HG03378 (cell line): ENCODE data around the gene SRGAP3.
"Not testable (repeated sequence)": the region's sequence is repeated elsewhere in the genome, so short reads cannot be mapped to it uniquely, and the experiment has no call there.

ENCODE experiments used
- ATAC-seq: cut with Tn5 transposase; IDR thresholded peaks from one replicate; pipeline ENCODE4 v1.9.1; 2021; ENCODE audit warnings: mild to moderate bottlenecking, moderate library complexity; ENCODE audit not compliant: unreplicated experiment

Gene SRGAP3

DNA sequence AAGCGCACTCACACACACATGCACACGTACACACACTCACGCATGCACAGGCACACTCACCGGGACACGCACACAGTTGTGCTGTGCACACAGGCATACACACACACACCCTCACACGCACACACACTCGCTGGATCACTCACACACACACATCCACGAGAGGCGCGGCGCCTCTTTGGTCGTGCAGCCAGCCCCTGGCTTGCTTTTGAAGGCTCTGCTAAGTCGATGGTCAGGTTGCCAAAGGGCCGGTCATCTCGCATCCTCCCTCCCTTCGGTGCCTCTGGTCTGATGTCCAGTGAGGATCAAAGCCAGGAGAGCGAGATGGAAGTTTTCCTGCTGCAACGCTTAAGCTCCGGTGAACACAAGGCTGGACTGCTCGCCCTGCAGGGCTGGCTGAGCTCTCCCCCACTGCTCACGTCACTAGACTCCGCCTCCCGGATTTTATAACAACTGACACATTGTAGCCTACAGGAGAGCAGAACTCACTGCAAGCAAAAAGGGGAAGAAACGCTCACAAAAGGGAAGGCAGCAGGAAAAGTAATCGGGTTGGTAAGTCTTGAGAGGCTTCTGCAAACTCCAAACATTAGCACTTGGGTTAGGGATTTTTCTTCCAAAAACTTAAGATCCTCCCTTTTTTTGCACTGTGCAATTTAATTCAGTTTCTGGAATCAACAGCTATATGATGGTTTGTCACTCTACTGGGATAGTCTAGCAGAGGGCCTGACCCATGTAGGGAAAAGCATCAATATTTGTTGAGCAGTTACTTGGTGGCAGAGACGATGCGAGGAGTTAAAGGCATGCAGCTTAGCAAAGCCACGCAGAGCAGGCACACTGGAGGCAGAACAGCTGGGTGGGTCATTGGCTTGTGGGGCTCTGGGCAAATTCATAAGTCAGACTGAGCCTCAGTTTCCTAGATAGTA is at the start of gene SRGAP3:
Gene SRGAP3 (minus strand): TSS at position 374 of the 920 bp plus-strand sequence. CDS start 695 bp downstream, outside the sequence.
- peak; percentile 100 for ATAC-seq

DNA sequence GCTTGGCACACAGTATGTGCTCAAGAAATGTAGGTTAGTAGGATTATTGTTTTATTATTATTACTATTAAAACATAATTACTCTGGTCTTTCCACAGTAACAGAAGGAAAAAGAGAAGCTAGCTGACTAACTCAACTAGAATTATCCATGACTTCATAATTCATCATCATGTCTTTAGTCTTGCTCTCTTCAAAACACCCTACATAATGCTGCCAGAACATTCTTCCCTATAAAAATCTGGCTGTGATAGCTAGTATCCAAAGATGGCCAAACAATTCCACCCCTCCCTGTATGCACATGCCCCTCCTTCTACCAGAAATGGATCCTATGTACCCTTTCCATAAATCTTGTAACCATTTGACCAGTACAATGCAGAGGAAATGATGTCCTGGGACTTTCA is 48.8 kb upstream of the SRGAP3 start:
- ATAC-seq: no peak

DNA sequence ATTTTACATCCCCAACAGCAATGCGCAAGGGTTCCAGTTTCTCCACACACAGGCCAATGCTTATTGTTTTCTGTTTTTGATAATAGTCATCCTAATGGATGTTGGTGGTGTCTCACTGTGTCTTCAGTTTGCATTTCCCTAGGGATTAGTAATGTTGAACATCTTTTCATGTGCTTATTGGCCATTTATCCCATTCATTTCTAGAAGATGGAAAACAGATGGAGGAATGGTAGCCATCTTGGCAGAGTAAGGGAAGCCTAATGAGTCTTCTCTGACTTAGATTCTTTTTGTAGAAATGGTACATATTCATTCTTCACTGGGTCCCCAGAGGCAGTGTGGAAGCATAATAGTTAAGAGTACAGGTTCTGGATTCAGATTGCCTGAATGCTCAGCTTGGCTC is 46.8 kb upstream of the SRGAP3 start:
- no peak for ATAC-seq

DNA sequence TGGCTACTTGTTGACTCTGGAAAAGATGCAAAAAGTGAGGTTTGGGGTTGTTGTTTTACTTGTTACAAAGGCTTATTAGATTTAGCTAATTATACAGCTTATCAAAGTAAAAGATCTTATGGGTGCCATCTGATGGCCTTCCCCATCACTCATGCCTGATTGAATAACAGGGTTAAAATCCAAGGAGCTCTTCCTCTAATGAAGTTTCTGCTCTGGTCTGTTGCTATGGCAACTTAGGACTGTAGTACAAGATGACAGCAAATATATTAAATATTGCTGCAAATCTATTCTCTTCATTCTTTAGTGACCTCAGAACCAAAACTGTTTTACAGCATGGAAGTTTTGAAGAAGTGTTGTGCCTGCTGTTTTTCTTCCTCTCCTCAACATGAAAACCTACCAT is 45.6 kb upstream of the SRGAP3 start:
- no peak for ATAC-seq

DNA sequence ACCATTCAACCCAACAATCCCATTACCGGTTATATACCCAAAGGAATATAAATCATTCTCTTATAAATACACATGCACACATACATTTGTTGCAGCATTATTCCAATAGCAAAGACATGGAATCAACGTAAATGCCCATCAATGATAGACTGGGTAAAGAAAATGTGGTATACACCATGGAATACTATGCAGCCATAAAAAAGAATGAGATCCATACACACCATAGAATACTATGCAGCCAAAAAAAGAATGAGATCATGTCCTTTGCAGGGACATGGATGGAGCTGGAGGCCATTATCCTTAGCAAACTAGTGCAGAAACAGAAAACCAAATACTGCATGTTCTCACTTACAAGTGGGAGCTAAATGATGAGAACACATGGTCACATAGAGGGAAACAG is 44.5 kb upstream of the SRGAP3 start:
- not testable (repeated sequence) for ATAC-seq

DNA sequence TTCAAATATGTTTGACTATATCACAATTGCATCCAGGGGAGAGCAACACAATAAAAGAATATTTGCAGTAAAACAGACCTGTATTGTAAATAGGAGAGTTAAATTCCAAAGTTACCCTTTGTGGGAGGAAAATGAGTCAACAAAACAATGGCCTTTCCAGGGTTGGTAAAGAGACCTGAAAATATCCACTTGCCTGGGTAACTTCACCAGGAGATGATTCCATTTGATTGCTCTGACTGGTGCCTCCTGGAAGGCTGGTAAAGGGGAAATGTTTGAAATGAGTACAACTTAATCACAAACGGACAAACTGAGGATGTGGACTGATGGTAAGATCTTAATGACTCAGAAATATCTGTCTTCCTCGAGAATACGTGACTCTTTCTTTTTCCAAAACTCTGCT is 43.6 kb upstream of the SRGAP3 start:
- no peak for ATAC-seq

DNA sequence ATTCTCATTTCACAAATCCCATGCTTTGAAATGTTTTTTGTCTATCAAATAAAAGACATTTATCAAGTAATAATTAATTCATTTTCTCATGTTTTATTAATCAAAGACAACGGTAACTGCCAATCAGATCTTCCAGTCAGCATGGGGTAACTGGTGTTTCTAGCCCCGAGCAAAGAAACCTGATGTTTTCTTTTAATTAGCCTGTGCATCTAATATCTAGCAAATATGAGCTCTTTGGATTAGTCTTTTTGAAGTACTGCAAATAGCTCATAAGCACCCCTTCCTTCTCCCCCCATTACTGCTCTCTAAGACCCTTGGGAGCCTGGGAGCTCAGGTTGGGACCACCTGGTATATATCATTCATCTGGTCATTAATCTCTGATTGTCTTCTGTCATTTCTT is 43.1 kb upstream of the SRGAP3 start:
- no peak for ATAC-seq

DNA sequence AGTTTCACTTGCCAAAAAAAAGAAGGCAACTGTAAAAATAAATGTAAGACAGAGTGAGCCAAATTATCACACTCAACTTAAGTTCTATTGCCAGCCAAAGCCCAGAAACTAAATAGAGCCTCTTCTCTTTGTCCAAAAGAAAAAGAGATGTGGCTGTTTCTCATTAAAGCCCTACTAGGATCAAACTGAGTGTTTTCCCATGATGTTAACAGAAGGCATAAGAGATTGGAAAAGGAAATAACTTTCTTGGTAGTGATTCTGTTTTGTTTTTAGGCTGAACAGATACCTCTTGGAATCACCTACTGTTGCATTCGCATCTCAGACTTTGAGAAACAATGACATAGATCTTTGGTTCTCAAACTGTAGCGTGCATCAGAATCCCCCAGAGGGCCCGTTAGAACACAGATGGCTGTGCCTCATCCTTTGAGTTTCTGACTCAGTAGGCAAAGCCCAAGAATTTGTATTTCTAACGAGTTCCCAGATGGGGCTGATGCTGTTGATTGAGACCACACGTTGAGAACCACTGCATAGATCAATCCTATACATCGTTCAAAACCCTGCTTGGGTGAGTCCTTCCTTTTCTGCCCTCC is 42.5 kb upstream of the SRGAP3 start:
- no peak for ATAC-seq

DNA sequence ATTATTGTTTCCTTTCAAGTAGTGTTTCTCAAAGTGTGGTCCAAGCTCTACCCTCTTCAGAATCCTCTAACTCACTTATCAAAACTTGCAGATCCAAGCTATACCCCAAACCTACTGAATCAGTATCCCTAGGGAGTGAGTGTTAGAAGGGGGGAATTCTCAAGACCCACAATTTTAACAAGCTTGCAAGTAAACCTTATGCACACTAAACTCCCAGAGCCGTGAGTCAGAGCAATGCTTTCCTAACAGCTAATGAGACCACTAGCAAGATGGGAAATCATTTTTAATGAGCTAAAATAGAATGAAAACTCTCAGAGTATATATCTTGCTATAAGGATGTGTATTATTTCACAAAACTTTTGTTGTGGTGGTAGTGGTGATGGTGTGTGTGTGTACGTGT is 41.1 kb upstream of the SRGAP3 start:
- ATAC-seq: no peak

DNA sequence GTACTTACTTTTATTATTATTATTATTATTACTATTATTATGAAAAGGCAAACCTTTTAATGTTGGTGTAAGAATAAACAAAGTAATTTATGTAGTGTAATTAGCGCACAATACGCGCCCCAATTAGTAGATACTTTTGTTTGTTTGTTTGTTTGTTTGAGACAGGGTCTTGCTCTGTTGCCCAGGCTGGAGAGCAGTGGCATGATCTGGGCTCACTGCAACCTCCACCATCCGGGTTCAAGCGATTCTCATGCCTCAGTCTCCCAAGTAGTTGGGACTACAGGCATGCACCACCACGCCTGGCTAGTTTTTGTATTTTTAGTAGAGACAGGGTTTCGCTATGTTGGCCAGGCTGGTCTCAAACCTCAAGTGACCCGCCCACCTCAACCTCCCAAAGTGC is 32.1 kb upstream of the SRGAP3 start:
- not testable (repeated sequence) for ATAC-seq

DNA sequence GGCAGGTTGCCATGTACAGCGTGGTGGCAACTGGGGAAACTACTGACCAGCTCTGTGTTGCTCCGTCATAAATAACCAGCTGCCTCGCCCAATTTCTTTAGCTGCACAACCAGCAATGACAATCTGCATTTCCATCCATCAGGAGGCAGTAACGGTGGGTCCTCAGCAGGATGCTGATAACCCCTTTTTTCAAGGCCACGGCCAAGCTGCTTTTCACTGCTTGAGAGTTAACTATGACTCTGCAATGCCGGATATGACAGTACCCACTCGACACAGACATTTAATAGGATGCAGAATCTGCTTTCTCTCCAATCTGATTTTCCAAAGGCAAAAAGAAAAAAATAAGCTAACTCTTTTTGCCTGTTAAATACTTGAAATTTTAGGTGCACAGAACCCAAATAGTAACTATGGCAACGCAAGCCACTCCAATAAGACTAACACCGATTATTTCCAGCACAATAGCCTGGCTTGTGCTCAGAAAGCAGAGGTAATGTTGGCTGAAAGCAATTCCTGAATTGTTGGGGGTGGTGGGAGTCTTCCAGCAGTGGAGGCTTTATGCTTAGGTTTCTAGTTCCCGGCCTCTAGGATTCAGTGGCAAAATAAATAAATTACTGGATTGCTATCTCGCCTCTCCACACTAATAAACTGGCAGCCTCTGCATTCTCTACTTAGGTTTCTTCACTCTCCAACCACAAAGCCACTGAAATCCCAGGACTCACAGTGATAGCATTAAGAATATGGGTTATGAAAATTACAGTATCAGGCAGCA is 31.2 kb upstream of the SRGAP3 start:
- ATAC-seq: no peak

DNA sequence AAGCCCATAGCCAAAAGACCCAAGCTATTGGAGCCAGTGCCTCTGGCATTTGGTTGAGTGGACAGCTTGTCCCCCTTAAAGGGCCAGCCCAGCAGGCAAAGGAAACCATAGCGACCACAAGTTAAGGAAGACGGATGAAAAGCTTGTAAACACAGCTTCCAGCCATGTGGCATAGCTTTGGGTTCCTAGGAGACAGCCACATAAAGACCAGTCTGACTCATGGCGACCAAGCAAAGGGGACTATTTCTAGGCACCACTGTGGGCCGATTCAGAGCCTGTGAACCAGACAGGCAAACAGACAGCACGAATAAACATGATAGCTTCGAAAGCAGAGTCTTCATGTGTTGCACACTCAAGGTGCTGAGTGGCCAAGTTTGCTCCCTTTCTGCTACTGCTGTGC is 30.5 kb upstream of the SRGAP3 start:
- ATAC-seq: no peak

DNA sequence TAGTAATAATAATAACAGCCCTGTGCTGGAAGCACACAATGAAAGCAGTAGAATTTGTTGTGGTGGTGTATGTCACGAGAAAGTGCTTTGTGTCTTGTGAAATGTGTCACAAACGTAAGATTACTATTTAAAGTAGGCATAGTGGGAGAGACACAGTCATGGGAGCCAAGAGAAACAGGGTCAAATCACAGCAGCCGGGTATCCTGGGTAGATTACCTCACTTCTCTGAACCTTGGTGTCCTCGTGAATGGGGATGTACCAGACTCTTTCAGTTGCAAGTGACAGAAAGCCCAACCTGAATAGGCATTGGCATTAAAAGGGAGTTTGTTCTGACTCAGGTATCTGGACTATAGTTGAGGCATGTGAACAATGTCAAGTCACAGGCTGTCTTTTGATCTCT is 29.1 kb upstream of the SRGAP3 start:
- no peak for ATAC-seq

DNA sequence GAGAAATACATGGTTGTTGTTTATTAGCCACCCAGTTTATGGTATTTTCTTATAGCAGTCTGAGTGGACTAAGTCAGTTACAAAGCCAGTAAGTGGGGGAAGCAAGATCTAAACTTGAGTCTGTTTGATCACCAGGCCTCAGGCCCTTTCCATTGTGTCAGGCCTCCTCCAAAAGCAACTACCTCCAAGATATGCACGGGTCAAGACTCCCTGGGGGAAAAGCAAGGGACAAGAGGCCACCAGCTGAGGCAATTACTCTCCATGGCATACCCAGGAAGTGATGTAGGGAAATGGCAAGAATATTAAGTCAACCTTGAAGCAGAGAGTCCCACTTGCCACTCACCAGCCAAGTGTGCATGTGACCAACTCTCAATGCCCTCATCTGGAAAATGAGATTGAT is 28.6 kb upstream of the SRGAP3 start:
- no peak for ATAC-seq

DNA sequence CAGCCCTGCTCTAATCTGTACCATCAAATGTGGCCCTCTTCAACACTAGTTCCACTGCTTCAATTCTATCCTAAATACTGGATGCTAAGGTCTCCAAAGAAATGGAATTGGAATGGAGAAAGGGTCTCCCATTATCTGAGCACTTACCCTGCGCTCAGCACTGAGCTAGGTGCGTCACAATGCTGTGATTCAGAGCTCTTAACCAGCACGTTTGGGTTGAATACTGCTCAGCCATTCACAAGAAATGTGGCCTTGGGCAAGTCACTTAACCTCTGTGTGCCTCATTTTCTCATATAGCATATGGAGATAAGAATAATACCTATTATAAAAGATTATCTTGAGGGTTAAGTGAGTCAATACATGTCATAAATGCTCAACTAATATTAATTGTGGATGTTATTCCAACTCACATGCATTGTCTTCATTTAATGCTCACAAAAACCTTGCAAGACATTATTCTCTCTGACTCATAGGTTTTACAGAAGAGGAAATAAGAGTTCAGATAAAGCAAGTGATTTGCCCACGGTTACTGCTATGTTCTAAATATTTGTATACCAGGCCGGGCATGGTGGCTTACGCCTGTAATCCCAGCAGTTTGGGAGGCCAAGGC is 27.4 kb upstream of the SRGAP3 start:
- no peak for ATAC-seq

DNA sequence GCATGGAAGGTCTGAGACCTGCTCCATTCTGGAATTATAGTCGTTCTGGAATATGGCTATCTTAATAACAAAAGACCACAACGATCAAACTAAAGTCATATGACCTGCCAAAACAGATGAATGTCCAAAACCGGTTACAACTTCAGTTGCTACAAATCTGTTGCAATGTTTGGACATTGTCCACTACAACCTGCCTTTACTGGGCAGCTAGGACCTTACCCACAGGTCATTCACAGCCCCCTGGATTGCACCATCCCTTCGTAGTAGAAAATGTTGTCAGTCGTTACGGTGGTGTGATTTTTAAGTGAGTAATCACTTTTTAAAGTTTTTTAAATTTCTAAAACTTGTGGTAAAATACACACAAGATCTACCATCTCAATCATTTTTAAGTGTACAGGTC is 22.5 kb upstream of the SRGAP3 start:
- no peak for ATAC-seq

DNA sequence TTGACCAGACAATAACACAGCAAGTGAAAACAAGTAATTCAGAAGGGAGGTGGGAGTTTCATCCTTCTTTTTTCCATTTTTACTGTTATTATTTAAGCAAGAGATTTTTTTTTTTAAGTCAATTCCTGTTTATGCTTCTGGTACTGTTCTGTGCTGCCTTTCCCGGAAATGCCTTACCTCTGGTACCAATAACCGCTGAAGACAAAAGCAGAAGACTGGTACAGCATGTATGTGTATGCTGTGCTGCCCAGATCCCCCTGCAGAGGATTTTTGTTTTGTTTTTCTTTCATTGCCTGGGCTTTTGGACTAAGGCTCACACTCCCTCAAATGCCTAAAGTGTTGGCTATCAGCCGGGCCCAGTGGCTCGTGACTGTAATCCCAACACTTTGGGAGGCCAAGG is 21.3 kb upstream of the SRGAP3 start:
- no peak for ATAC-seq

DNA sequence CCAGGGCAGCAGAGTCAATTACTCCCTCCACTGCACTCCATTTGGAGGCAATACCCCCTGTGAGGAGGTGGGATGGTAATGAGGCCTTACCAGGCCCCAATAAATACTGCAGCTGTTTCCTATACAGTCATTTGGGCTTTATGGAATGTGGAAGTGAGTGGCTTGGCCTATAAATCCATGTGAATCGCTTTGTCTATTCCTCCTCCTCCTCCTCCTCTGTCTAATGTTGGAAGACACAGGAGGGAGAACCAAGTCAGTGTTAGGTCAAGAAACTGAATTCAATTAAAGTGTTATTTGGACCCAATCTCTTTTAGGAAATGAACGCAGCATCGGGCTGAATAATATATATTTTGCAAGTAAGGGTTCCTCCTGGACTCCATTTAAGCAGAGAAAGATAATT is 17.3 kb upstream of the SRGAP3 start:
- no peak for ATAC-seq

DNA sequence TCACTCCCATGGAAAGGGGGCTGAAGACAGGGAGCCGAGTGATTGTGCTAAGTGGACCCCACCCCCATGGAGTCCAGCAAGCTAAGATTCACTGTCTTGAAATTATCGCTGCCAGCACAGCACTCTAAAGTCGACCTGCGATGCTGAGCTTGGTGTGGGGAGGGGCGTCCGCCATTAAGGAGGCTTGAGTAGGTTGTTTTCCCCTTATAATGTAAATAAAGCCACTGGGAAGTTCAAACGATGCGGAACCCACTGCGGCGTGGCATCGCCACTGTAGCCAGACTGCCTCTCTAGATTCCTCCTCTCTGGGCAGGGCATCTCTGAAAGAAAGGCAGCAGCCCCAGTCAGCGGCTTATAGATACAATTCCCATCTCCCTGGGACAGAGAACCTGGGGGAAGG is 10.9 kb upstream of the SRGAP3 start:
- ATAC-seq: no peak

DNA sequence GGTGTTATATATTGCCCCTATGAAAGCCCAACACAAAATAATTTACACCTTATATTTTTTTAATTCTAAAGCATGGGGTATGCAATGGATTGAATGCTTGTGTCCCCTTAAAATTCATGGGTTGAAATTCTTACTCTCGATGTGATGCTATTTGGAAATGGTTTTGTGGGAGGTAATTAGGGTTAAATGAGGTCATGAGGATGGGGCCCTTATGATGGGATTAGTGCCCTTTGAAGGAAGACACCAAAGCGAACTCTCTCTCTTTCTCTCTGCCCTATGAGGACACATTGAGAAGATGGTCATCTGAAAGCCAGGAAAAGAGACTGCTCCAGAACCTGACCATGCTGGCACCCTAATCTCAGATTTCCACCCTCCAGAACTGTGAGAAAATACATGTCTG is 7.6 kb upstream of the SRGAP3 start:
- ATAC-seq: no peak

DNA sequence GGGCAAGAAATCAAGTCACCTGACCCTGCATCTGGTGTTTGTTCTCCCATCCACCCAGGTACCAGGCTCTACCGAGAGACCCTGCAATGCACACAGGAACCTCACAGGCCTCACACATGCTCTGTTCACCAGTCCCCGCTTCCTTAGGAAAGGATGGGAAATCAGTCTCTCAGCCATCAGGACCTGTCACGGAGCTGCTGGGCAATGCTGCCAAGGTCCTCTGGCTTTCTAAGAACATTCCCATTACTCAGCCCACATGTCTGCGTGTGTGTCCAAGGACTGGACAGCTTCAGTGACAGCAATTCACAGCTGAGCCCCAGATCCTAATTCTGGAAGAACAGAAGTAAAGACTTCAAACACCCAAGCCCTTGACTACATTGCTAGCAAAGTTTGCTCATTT is 6.5 kb upstream of the SRGAP3 start:
- ATAC-seq: no peak
